Keratinocyte (primary cell): ENCODE results near the gene ZSWIM7. TPM values are rescaled to one million over a fixed set of nuclear protein-coding genes. Genes with fewer than 3 reads are reported as not detected.

ENCODE experiments used
- DNase-seq: peaks from one replicate; pipeline ENCODE4 v3.0.0-alpha.2; 2011; ENCODE audit warnings: low read depth, missing footprints, low spot score
- FAIRE-seq: peaks from 2 replicates; lab custom pipeline; 2011; peaks lifted over from hg19 to GRCh38; lab: Jason Lieb, UNC
- H2AFZ ChIP-seq: 2 replicates; pipeline ENCODE4 v1.6.0; 2012; ENCODE audit warnings: low read length, control low read depth, inconsistent platforms; ENCODE audit not compliant: control insufficient read depth
- H3K27ac ChIP-seq: 2 replicates; pipeline ENCODE4 v1.5.1; 2011; ENCODE audit warnings: low read length; ENCODE audit not compliant: control insufficient read depth, insufficient read depth
- H3K27me3 ChIP-seq: 3 replicates; pipeline ENCODE4 v1.6.0; 2011; ENCODE audit warnings: low read length; ENCODE audit not compliant: control insufficient read depth, insufficient read depth; ENCODE audit errors: extremely low read depth
- H3K36me3 ChIP-seq, 2 experiments: 2 replicates in 1 of 2; 3 replicates in 1 of 2; pipeline ENCODE4 v1.5.1; 2011; ENCODE audit warnings: low read length in 2 of 2, mild to moderate bottlenecking in 1 of 2; ENCODE audit not compliant: control insufficient read depth in 2 of 2, insufficient read depth in 2 of 2; ENCODE audit errors: extremely low read depth in 1 of 2
- H3K4me1 ChIP-seq: 3 replicates; pipeline ENCODE4 v1.5.1; 2011; ENCODE audit warnings: low read length; ENCODE audit not compliant: control insufficient read depth, insufficient read depth; ENCODE audit errors: extremely low read depth
- H3K4me2 ChIP-seq: 3 replicates; pipeline ENCODE4 v1.6.0; 2011; ENCODE audit warnings: low read depth, low read length; ENCODE audit not compliant: control insufficient read depth, insufficient read depth; ENCODE audit errors: extremely low read depth
- H3K4me3 ChIP-seq, 3 experiments: fragments of 200-600 bp in 1 of 3; sonication (generic) in 1 of 3; 2 replicates in 2 of 3; 3 replicates in 1 of 3; pipeline ENCODE4 v1.5.1; 2011 to 2016; ENCODE audit warnings: low read length in 3 of 3, mild to moderate bottlenecking in 3 of 3, control low read depth in 2 of 3, inconsistent platforms in 1 of 3, low read depth in 1 of 3, mixed read lengths in 1 of 3, mixed run types in 1 of 3, moderate library complexity in 1 of 3; ENCODE audit not compliant: control insufficient read depth in 2 of 3, insufficient read depth in 2 of 3; ENCODE audit errors: extremely low read depth in 1 of 3
- H3K79me2 ChIP-seq: 2 replicates; pipeline ENCODE4 v1.6.0; 2012; ENCODE audit warnings: low read length; ENCODE audit not compliant: control insufficient read depth, insufficient read depth
- H3K9ac ChIP-seq: 3 replicates; pipeline ENCODE4 v1.6.0; 2011; ENCODE audit warnings: low read length; ENCODE audit not compliant: control insufficient read depth, insufficient read depth; ENCODE audit errors: extremely low read depth
- H3K9me1 ChIP-seq: 3 replicates; pipeline ENCODE4 v1.6.0; 2011; ENCODE audit warnings: low read length; ENCODE audit not compliant: control insufficient read depth, insufficient read depth; ENCODE audit errors: extremely low read depth
- H3K9me3 ChIP-seq: 2 replicates; pipeline ENCODE4 v1.5.1; 2012; ENCODE audit warnings: low read depth, low read length; ENCODE audit not compliant: control insufficient read depth
- H4K20me1 ChIP-seq: 3 replicates; pipeline ENCODE4 v1.6.0; 2011; ENCODE audit warnings: low read length; ENCODE audit not compliant: control insufficient read depth, insufficient read depth; ENCODE audit errors: extremely low read depth
- CTCF ChIP-seq, 3 experiments: IDR thresholded peaks in 1 of 3; conservative IDR thresholded peaks in 1 of 3; optimal IDR thresholded peaks in 1 of 3; 2 replicates in 2 of 3; 3 replicates in 1 of 3; pipeline versions ENCODE3 to v1.5.1; 2011; ENCODE audit warnings: low read length in 3 of 3, mild to moderate bottlenecking in 3 of 3, moderate library complexity in 2 of 3, control low read depth in 1 of 3, inconsistent platforms in 1 of 3; ENCODE audit not compliant: insufficient read depth in 2 of 3; ENCODE audit errors: extremely low read depth in 1 of 3
- EZH2 ChIP-seq: IDR thresholded peaks from one replicate; pipeline ENCODE4 v1.6.1; 2012; ENCODE audit warnings: inconsistent platforms, mild to moderate bottlenecking, low read length, moderate library complexity
- dilution Hi-C: fragments of 300-500 bp; cut with MboI; formaldehyde crosslinking; loops from one replicate; pipeline ENCODE4 v1.7.0; 2020; ENCODE audit warnings: low sequenced_read_pairs; ENCODE audit not compliant: extremely low pct_ligation_motif_present
- polyA plus RNA-seq, 5 experiments: library from polyadenylated mRNA; depleted of rRNA in 3 of 5; stranded (reverse) in 3 of 5; stranded (forward) in 1 of 5; unstranded in 1 of 5; fragments of >200 nt; gene quantifications; 1 replicate in 1 of 5; 2 replicates in 3 of 5; 3 replicates in 1 of 5; pipeline versions ENCODE4 v1.2.1 to v1.2.3, GENCODE V29; 2011 to 2012; ENCODE audit warnings: missing spikeins in 2 of 5, low read depth in 1 of 5, low replicate concordance in 1 of 5

Gene ZSWIM7
- polyA plus RNA-seq, 1 donor (not counting 4 experiments of a cell fraction or from before 2014, with no cell fraction given), result 47.1 TPM

- Histone ChIP-seq H3K27ac (no peak overlapping the region), H3K4me1 (peaks cover 32% of the 10 kb centered on the region), H3K27me3 (no peaks in the 10 kb centered on the region), H2AFZ (no peak overlapping the region), H3K9me1 (peaks cover 2% of the 10 kb centered on the region), H3K4me3 (no peak overlapping the region), H4K20me1 (peaks cover 2% of the 10 kb centered on the region), H3K9ac (no peak overlapping the region), H3K4me2 (no peak overlapping the region), H3K79me2 (peaks cover 38% of the 10 kb centered on the region), H3K36me3 (peaks cover 20 to 39% of the 10 kb centered on the region in 2 experiments), H3K9me3 (no peaks in the 10 kb centered on the region)
- no peak for FAIRE-seq
- TF ChIP-seq CTCF (optimal IDR thresholded peaks at IDR 0.05 in 1 of 3, IDR thresholded peaks at IDR 0.05 in 1 of 3, conservative IDR thresholded peaks at IDR 0.05 in 1 of 3; ENCODE audit: extremely low read depth in 1 of 3, insufficient read depth in 2 of 3, low read length in 3 of 3), result no peak
- no peak for TF ChIP-seq EZH2
- DNase-seq, result no peak
- dilution Hi-C loops, result no loop called here
Measured at GRCh38 chr17:15978606-15979005, 20.9 kb downstream of the ZSWIM7 start.

DNA sequence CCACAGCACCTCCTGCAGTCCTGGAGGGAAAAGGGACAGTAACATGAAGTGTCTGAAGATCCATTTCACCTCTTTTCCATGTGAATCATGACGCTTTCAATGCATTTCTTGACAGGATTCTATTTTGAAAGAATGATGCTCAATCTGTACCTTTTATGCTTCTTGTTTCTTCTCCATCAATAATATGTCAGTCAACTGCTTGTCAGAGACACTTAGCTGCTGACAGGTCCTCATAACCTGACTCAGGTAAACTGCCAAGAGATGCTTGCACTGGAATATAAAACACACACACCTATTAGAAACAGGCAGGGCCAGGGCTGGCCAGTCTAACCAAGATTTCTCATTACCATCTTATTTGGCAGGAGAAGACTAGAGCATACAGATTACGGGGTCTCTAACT lies 21.6 kb downstream of the ZSWIM7 start:
- peaks cover 2% of the 10 kb centered on the region for H3K9me1 ChIP-seq
- H2AFZ ChIP-seq, result no peak overlapping the region
- H3K27ac ChIP-seq, result no peak overlapping the region
- H3K4me3 ChIP-seq, result no peak overlapping the region
- peaks cover 20 to 40% of the 10 kb centered on the region in 2 experiments for H3K36me3 ChIP-seq
- H3K9me3 ChIP-seq, result no peaks in the 10 kb centered on the region
- DNase-seq (no peak), FAIRE-seq (no peak)
- TF ChIP-seq EZH2 (no peak), CTCF (optimal IDR thresholded peaks at IDR 0.05 in 1 of 3, IDR thresholded peaks at IDR 0.05 in 1 of 3, conservative IDR thresholded peaks at IDR 0.05 in 1 of 3; ENCODE audit: extremely low read depth in 1 of 3, insufficient read depth in 2 of 3, low read length in 3 of 3) (no peak)
- peaks cover 2% of the 10 kb centered on the region for H4K20me1 ChIP-seq
- H3K4me1 ChIP-seq, result peaks cover 27% of the 10 kb centered on the region
- H3K9ac ChIP-seq, result no peak overlapping the region
- dilution Hi-C loops, result no loop called here
- no peak overlapping the region for H3K4me2 ChIP-seq
- peaks cover 44% of the 10 kb centered on the region for H3K79me2 ChIP-seq
- no peaks in the 10 kb centered on the region for H3K27me3 ChIP-seq
